ENCODE measurements around the gene CLP1.
"Not testable (repeated sequence)": the region's sequence is repeated elsewhere in the genome, so short reads cannot be mapped to it uniquely, and the experiment has no call there.

CLP1 gene

GRCh38 chr11:57639321-57640067 lies 18.1 kb upstream of the CLP1 start:
- in situ Hi-C loops (cut with HindIII; ENCODE audit: low sequenced_read_pairs), result loop anchor here (10.0 to 25.0 kb wide), 2 partner anchors 105 to 302 kb away; partner anchors contain the start of genes P2RX3, SMTNL1, SSRP1 and TIMM10

GRCh38 chr11:57640068-57640800 lies 17.3 kb upstream of the CLP1 start:
- in situ Hi-C loops (cut with HindIII; ENCODE audit: low sequenced_read_pairs), result loop anchor here (25.0 kb wide), 1 partner anchor 303 kb away; the partner anchor contains the start of genes P2RX3 and SSRP1

- in situ Hi-C loops (cut with HindIII; ENCODE audit: low sequenced_read_pairs), result loop anchor here (25.0 kb wide), 1 partner anchor 304 kb away; the partner anchor contains the start of genes P2RX3 and SSRP1
These were observed 16.4 kb upstream of the CLP1 start for GRCh38 chr11:57641011-57641807.

- in situ Hi-C loops (cut with HindIII; ENCODE audit: low sequenced_read_pairs), result loop anchor here (25.0 kb wide), 1 partner anchor 307 kb away; the partner anchor contains the start of genes P2RX3 and SSRP1
These were observed 13.8 kb upstream of the CLP1 start for GRCh38 chr11:57643802-57644201.

GRCh38 chr11:57644748-57645688 lies 12.5 kb upstream of the CLP1 start:
- in situ Hi-C loops (cut with HindIII; ENCODE audit: low sequenced_read_pairs), result loop anchor here (25.0 kb wide), 1 partner anchor 308 kb away; the partner anchor contains the start of genes P2RX3 and SSRP1

GRCh38 chr11:57645689-57646085 lies 11.9 kb upstream of the CLP1 start:
- in situ Hi-C loops (cut with HindIII; ENCODE audit: low sequenced_read_pairs), result loop anchor here (25.0 kb wide), 1 partner anchor 308 kb away; the partner anchor contains the start of genes P2RX3 and SSRP1

- in situ Hi-C loops (cut with HindIII; ENCODE audit: low sequenced_read_pairs), result loop anchor here (25.0 kb wide), 1 partner anchor 309 kb away; the partner anchor contains the start of genes P2RX3 and SSRP1
These were observed 11.3 kb upstream of the CLP1 start for GRCh38 chr11:57646194-57646798.

- in situ Hi-C loops (cut with HindIII; ENCODE audit: low sequenced_read_pairs), result loop anchor here (25.0 kb wide), 1 partner anchor 310 kb away; the partner anchor contains the start of genes P2RX3 and SSRP1
These were observed 10.7 kb upstream of the CLP1 start for GRCh38 chr11:57646799-57647303.

GRCh38 chr11:57647372-57647771 lies 10.2 kb upstream of the CLP1 start:
- in situ Hi-C loops (cut with HindIII; ENCODE audit: low sequenced_read_pairs), result loop anchor here (25.0 kb wide), 1 partner anchor 310 kb away; the partner anchor contains the start of genes P2RX3 and SSRP1

GRCh38 chr11:57647960-57648800 lies 9.4 kb upstream of the CLP1 start:
- in situ Hi-C loops (cut with HindIII; ENCODE audit: low sequenced_read_pairs), result loop anchor here (25.0 kb wide), 1 partner anchor 311 kb away; the partner anchor contains the start of genes P2RX3 and SSRP1

GRCh38 chr11:57648801-57649735 lies 8.5 kb upstream of the CLP1 start:
- in situ Hi-C loops (cut with HindIII; ENCODE audit: low sequenced_read_pairs), result loop anchor here (25.0 kb wide), 1 partner anchor 312 kb away; the partner anchor contains the start of genes P2RX3 and SSRP1

- in situ Hi-C loops (cut with HindIII; ENCODE audit: low sequenced_read_pairs), result loop anchor here (25.0 kb wide), 1 partner anchor 313 kb away; the partner anchor contains the start of genes P2RX3 and SSRP1
These were observed 7.5 kb upstream of the CLP1 start, which contains the start of gene YPEL4 for GRCh38 chr11:57649826-57650738. YPEL4 (minus strand) TSS chr11:57649912; CDS start chr11:57647107, 2,805 bp downstream.

GRCh38 chr11:57650739-57651090 lies 6.8 kb upstream of the CLP1 start:
- in situ Hi-C loops (cut with HindIII; ENCODE audit: low sequenced_read_pairs), result no loop called here

- in situ Hi-C loops (cut with HindIII; ENCODE audit: low sequenced_read_pairs), result no loop called here
These were observed 6.2 kb upstream of the CLP1 start for GRCh38 chr11:57651408-57651807.

- in situ Hi-C loops (cut with HindIII; ENCODE audit: low sequenced_read_pairs), result not testable (repeated sequence)
These were observed 5.3 kb upstream of the CLP1 start for GRCh38 chr11:57652230-57652629.

All from DLD1 (cell line).